ENCODE measurements around the gene SAP25.
A peak's percentile ranks its signal among the peaks of the same experiment; 100 is the strongest.

Gene SAP25

DNA sequence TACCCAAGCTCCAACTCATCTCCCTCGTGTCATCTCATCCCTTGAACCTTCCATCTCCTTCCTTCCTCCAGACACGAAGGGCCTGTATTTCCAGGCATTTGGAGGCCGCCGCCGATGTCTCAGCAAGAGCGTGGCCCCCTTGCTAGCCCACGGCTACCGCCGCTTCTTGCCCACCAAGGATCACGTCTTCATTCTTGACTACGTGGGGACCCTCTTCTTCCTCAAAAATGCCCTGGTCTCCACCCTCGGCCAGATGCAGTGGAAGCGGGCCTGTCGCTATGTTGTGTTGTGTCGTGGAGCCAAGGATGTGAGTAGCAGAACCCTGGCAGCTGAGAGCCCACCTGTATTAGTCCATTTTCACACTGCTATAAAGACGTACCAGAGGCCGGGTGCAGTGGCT, 17.9 kb upstream of the SAP25 start:
- FAIRE-seq: no peak

- FAIRE-seq: no peak
These were observed 16.5 kb upstream of the SAP25 start for GRCh38 chr7:100590077-100590737.

DNA sequence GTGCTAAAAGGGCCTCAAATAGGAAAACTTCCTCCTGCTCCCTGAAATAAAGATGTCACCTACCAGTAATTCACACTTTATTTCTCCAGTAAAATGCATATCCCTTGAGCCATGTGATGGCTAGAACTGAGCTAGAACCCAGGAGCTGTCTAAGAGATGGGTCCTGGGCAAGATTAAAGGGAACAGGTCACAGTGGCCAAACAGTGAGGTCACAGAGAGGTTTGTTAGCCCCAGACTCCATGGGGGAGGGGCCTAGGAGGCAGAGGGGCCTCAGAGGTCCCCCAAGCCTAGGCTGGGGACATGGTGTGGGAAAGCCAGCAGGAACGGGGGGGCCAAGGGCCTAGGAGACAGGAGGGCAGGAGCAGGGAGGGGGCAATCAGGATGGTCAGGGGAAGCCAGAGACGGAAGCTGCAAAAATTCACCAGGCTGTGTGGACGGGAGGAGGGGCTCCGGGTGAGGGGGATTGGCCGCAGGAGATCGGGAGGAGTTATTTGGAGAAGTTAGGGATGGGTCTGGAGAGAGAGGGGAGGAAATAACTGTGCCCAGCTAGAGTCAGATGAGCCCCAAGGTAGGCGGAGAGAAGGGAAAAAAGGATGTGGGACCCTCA, 15.7 kb upstream of the SAP25 start:
- no peak for FAIRE-seq

GRCh38 chr7:100588438-100588837, 14.7 kb upstream of the SAP25 start:
- FAIRE-seq: no peak

DNA sequence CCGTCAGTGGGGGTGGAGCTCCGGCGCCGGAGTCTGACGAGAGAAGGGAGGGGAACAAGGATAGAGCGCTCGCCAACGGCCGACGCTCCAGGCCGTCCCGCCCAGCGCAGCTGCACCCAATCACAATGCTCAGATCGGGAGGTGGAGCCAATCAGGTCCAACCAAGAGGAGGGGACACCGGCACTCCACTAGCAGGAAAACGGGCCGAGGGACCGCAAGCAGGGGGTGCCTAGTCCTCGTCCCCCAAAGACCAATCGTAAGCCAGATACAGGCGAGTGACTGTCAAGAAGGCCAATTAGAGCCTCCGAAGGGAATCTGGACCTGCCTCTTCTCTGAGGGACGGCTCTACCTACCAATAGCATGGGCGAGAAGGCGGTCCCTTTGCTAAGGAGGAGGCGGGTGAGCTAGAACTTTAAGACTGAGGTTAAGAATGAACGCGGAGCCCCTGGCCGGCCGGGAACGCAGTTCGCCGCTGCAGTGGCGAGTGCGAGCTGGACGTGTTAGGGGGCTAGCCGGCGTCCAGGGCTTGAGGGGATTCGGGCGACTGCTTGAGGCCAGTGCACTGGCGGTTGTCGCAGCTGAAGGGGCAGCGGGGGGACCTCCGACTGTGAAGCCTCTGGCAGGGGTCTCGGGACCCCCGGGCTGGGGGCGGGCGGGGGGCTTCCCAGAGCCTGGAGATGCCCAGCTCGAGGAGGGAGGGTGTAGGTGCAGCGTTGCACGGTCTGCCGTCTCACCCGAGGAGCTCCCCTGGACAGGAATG, 12.7 kb upstream of the SAP25 start, which contains the start of gene FBXO24:
TSS of gene FBXO24 (plus strand) at position 63 of the 760 bp plus-strand sequence. CDS start at position 361, 298 bp downstream.
- peak; percentile 96 for FAIRE-seq

DNA sequence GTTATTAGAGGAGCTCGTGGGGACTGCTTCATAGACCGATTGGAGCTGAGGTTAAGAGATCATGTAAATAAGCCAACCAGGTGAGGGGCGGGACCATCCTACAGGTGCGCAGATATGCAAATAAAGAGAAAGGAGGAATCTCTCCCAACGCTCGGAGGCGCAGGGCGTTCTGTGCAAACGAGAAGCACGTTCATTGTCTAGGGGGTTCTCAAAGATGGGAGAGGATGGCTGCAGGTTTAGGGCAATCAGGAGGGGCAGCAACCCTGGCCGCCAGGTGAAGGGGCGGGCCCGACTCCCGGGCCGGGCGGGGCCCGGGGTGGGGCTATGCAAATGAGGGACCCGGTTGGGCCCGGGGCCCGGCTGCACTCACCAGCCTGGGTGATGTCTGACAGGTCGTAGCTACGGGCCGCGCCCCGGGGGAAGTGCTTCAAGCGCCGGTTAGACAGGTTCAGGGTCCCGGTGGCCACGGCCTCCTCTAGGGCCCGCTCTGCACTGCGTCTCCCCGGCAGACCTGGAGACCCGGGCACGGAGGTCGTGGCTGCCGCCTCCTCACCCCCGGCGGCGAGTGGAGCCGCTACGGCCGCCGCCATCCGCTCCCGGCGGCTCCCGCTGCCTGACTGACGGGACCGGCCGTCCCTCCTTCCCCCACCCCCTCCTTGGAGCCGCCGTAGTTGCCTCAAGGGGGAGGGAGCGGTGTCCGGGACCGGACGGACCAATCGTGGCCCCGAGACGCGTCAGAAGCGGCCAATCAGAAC, 12.0 kb upstream of the SAP25 start, which contains the start of gene LRCH4:
TSS of gene LRCH4 (minus strand) at position 619 of the 755 bp plus-strand sequence. CDS start at position 590, 29 bp downstream.
- FAIRE-seq: no peak

DNA sequence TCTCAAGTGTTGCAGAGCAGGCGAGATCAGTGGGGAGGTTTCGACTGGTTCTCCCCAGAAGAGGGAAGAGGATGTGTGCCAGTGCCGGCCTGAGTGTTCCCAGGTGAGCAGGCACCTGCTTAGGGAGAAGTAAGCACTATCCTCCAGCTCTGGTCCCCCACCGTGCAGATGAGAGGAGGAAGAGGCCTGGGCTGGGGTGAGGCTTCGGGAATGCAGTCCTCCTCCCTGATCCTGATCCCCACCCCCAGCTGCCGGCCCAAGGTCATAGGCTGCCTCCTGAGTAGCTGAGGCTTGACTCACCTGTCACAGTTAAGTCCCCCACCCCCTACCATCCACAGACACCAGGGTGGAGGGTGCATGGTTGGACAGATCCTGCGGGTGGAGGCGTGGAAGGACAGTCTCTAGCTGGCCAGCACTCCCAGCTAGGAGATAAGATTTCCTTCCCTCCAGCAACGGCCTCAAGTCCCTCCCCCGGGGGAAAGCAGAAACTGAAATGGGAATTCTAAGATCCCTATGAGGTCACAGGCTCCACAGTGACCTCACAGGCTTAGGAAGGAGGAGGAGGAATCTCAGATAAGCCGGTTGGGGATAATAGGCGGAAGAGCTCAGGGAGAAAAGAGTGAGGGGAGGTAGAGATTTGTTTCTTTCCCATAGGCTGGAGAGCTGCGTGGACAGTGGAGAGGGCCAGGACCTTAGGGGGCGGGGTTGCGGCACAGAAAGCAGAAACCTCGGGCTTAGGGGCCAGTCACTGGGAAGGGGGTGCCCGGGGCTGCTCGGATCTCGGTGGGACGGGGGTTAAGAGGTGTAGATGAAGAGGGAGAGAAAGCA, 11.2 kb upstream of the SAP25 start:
- FAIRE-seq: no peak

- FAIRE-seq: no peak
These were observed 10.5 kb upstream of the SAP25 start for GRCh38 chr7:100584054-100584682.

DNA sequence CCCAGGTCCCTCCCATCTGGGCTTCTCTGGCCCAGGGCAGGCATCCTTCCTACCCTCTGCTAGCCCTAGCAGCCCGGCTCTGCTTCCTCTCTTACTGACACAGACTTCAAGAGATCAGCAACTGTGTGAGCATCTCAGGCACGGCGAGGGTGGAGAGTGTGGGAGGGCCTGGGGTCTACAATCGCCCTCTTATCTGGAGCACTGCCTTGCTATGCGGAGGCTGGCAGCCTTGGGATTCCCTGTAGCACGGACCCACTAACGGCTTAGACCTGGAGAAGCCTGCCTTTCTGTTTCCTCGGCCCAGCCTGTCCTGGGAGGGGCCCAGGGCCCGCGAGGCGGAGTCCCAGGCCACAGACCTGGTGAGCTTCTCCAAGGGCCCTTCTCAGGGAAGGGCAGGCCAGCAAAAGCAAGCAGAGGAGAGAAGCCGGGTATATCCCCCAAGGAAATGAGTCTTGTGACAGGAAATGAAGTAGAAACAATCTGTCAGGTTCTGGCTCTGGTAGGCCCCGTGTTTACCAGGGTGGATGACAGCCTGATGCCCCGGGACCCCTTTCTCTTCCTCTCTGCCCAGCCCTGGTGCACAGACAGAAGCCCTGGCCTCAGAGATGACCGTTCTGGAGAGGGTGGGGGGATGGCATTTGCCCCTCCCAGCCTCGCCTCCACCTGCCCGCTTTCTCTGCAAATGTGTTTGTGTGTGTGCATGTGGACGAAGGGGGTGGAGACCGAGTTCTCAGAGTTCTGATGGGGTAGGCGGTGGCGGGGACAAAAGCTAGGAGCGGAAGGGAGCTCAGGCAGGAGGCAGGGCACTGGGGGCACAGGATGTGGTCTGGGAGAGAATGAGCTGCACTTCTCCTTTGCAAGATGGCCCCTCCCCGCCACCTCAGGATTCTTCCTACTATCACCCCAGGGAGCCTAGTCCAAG, 9.7 kb upstream of the SAP25 start:
- no peak for FAIRE-seq

GRCh38 chr7:100582650-100583049, 8.9 kb upstream of the SAP25 start:
- FAIRE-seq: no peak

DNA sequence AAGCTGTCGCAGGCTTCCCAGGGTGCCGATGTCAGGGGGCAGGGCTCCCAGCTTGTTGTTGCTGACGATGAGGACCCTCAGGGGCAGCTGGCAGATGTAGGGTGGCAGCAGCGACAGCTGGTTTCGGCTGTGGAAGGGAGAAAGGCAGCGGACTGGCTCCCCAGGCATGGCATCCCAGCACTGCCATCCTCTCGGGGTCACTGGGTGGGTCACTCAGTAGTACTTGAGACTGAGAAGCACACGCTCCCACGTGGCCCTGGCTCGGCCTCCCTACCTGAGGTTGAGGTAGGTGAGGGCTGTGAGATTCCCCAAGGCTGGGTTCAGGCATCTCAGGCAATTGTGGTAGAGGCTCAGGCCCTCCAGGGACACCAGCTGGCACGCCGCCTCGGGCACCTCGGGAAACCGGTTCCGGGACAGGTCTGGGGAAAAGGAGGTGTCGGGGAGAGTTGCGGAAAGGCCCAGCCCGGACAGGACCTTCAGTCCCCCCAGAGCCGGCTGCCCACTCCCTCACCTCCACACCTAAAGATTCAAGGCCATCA, 8.4 kb upstream of the SAP25 start:
- no peak for FAIRE-seq

- FAIRE-seq: no peak
These were observed 7.0 kb upstream of the SAP25 start for GRCh38 chr7:100580466-100581283.

DNA sequence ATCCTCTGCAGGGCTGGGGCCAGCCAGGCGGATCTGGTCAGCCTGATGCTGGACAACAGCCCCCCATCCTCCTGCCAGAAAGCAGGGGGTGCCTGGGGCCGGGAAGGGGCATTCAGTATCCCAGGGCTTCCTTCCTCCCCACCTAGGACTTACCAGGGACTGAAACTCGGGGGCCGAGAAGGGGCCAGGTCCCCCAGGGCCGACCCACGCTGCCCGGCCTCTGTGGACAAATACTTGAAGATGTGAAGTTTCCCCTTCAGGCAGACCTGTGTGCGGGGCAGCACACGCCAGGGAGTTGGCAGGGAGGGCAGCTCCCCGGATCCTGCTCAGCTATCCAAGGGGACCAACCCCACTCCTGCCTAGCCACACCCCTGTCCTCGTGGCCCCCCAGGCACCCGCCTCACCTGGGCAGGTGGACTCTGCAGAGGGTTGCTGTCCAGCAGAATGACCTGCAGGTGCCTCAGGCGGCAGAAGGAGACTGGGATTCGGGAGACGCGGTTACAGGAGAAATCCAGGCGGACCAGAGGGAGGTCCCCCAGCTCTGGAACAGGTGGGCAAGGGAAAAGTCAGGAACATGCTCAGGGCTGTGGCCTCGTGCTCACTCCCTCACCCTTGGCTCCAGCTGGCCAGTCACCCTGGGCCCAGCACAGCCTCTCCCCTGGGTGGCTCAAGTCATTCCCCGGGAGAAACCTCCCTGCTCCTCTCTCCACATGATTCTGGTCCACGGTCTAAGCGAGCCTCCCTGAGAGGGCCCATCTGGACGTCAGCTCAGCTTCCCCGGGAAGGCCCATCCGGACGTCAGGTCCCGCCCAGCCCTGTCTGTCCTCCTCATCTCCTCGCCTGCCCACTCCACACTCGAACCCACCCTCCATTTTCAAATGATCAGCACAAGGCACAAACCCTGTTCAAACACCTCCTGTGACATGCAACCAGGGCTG, 4.8 kb upstream of the SAP25 start:
- FAIRE-seq: no peak

GRCh38 chr7:100577507-100577906, 3.8 kb upstream of the SAP25 start:
- no peak for FAIRE-seq

DNA sequence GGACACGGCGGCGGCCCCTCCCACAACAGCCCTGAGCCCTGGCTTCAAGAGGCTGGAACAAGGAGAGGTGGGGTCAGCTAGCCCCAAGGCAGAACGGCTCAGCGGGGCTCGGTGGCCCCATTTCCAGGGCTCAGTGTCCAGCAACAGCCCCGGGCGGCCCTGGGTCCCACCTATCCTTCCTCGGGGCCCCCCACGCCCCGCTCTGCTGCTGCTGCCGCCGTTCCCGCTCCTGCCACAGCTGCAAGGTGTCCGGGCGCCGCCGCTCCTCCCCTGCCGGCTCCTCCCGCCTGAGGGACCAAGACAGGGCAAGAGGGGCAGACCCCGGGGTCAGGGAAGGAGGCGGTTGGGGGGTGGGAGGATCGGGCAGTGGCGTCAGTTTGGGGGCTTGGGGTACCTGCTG, 3.4 kb upstream of the SAP25 start:
- no peak for FAIRE-seq

- no peak for FAIRE-seq
These were observed 2.8 kb upstream of the SAP25 start for GRCh38 chr7:100576384-100576993.

DNA sequence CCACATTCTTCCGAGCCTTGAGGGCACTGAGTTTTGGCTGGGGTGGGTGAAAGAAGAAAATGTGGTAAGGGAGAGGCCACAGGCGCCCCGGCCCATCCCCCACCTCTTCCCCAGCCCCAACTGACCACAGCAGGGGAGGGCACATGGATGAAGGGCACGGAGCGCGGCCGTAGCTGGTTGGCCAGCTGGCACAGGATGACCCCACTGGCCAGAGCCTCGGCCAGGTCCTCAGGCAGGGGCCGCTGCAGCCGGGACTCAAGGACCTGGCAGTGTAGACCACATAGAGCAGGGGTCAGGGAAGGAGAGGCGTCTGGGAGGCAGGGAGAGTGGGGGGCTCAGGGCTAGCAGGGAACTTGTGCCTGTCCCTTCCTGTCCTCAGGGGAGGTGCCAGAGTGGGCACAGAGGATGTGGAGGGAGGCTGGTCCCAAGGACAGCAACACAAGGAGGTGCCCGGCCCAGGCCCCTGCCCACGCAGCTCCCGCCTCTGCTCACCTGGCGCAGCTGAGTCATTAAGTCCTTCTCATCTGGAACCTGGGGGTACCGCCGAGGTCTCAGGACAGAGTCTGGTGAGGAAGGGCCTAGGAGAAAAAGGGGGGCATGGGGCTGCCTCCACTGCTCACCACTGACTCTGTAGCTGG, 2.2 kb upstream of the SAP25 start:
- FAIRE-seq: no peak

All from colon (tissue), 2 donors.